ENCODE data around the gene TTLL11.

- TF ChIP-seq CTCF (conservative IDR thresholded peaks at IDR 0.05; ENCODE audit: low read depth in 2 of 2) (no peak), REST (IDR thresholded peaks at IDR 0.05; ENCODE audit: unreplicated experiment) (no peak), POLR2AphosphoS5 (IDR thresholded peaks at IDR 0.05; ENCODE audit: low read depth) (no peak), ZNF331 (CRISPR knock-in tag; IDR thresholded peaks at IDR 0.05; ENCODE audit: low read depth) (no peak), EZH2 (IDR thresholded peaks at IDR 0.05; ENCODE audit: low read depth, unreplicated experiment) (no peak), CREB1 (CRISPR knock-in tag; IDR thresholded peaks at IDR 0.05; ENCODE audit: low read depth) (no peak), JUNB (IDR thresholded peaks at IDR 0.05; ENCODE audit: unreplicated experiment) (no peak), EZH2phosphoT487 (IDR thresholded peaks at IDR 0.05; ENCODE audit: unreplicated experiment) (no peak), STAT1 (IDR thresholded peaks at IDR 0.05; ENCODE audit: unreplicated experiment) (no peak), NANOG (IDR thresholded peaks at IDR 0.05; ENCODE audit: borderline replicate concordance) (no peak)
- TF ChIP-seq, protein P1, sequence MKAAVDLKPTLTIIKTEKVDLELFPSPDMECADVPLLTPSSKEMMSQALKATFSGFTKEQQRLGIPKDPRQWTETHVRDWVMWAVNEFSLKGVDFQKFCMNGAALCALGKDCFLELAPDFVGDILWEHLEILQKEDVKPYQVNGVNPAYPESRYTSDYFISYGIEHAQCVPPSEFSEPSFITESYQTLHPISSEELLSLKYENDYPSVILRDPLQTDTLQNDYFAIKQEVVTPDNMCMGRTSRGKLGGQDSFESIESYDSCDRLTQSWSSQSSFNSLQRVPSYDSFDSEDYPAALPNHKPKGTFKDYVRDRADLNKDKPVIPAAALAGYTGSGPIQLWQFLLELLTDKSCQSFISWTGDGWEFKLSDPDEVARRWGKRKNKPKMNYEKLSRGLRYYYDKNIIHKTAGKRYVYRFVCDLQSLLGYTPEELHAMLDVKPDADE (IDR thresholded peaks at IDR 0.05), result no peak
These were observed 175.5 kb downstream of the TTLL11 start for GRCh38 chr9:121917375-121918335.
